Upper lobe of left lung (tissue), 6 donors: Measurements from ENCODE around the gene SUGT1. TPM values are rescaled to one million over a fixed set of nuclear protein-coding genes. Genes with fewer than 3 reads are reported as not detected.

Experiments
- ATAC-seq, 2 donors: fragments of 200-7000 bp; cut with Tn5 transposase; one replicate each; pipeline ENCODE4 v1.9.1; 2022; ENCODE audit warnings: mild to moderate bottlenecking in 2 of 2, moderate library complexity in 2 of 2; ENCODE audit not compliant: low FRiP score in 2 of 2
- DNase-seq, 2 donors: peaks; one replicate each; pipeline ENCODE4 v3.0.0-alpha.2; 2019 to 2020
- H3K27ac ChIP-seq, 4 donors: fragments of 200-600 bp; sonication (generic); one replicate each; pipeline ENCODE4 v1.5.1; 2016 to 2019
- H3K27me3 ChIP-seq, 4 donors: fragments of 200-600 bp; sonication (generic); one replicate each; pipeline ENCODE4 v1.5.1; 2017 to 2019
- H3K36me3 ChIP-seq, 4 donors: fragments of 200-600 bp; sonication (generic); one replicate each; pipeline ENCODE4 v1.5.1; 2016 to 2019
- H3K4me1 ChIP-seq, 4 donors: fragments of 200-600 bp; sonication (generic); one replicate each; pipeline ENCODE4 v1.5.1; 2018 to 2019
- H3K4me3 ChIP-seq, 4 donors: fragments of 200-600 bp; sonication (generic); one replicate each; pipeline ENCODE4 v1.5.1; 2017 to 2019; ENCODE audit warnings: mild to moderate bottlenecking in 2 of 4, moderate library complexity in 1 of 4
- H3K9me3 ChIP-seq, 4 donors: fragments of 200-600 bp; sonication (generic); one replicate each; pipeline ENCODE4 v1.5.1; 2018 to 2019
- CTCF ChIP-seq, 6 experiments: fragments of 450-650 bp in 4 of 6; fragments of 200-600 bp in 2 of 6; sonication (generic) in 2 of 6; IDR thresholded peaks; one replicate each; pipeline ENCODE4 v1.5.1; 2016 to 2019; ENCODE audit warnings: antibody characterized with exemption in 6 of 6
- EP300 ChIP-seq, 4 donors: sonication (generic); formaldehyde crosslinking; IDR thresholded peaks; one replicate each; pipeline ENCODE4 v1.5.1; 2017; ENCODE audit warnings: antibody characterized with exemption in 4 of 4, control low read depth in 2 of 4
- POLR2A ChIP-seq, 4 donors: fragments of 450-650 bp; IDR thresholded peaks; one replicate each; pipeline ENCODE4 v1.5.1; 2016 to 2017; ENCODE audit warnings: antibody characterized with exemption in 4 of 4, mild to moderate bottlenecking in 2 of 4
- POLR2AphosphoS5 ChIP-seq, 2 donors: sonication (generic); formaldehyde crosslinking; IDR thresholded peaks; one replicate each; pipeline ENCODE4 v1.5.1; 2017; ENCODE audit warnings: antibody characterized with exemption in 2 of 2
- whole genome bisulfite sequencing, 2 donors: methylation state at CpG; one replicate each; pipeline ENCODE4 v1.1.5; 2017 to 2018; 5-methylcytosine and 5-hydroxymethylcytosine counted together
- total RNA-seq, 6 donors: library from RNA; depleted of rRNA in 4 of 6; stranded (reverse); fragments of >200 nt in 4 of 6; gene quantifications; one replicate each; pipeline versions ENCODE4 v1.1.0 to v1.2.1, GENCODE V29; 2016 to 2021
- donor health status: DM: no; HTN: no; CAD: no; lungs with moderate emphysema.
- donor health status: DM: no; HTN: yes; CAD: no; lungs with severe emphysema.

The SUGT1 gene
- total RNA-seq, 6 donors from 2014 or later: 19.9 to 43.7 (median 28.0) TPM

DNA sequence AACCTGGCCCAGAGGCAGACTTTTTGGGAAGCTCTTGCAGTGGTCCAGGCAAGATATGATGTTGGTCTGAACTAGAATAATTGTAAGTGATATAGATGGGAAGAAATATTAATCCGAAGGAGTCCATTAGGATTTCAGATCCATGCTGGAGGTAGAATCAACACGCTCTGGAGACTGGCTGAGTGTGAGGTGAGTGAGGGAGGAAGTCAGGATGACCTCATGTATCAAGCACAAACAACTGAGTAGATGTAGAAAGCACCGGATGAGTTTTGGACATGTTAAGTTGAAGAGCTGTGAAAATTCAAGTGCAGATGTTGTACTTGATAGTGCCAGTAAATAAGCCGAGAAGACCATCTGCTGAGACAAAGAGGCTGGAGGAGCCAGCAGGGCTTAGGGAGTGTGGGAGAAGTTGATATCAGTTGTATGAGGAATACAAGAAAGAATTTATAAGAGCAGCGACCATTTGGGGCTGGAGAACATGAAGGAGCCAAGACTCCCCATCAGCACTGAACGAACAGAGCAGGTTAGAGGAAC, 92.3 kb downstream of the SUGT1 start:
- TF ChIP-seq EP300 (IDR thresholded peaks at IDR 0.05): no peak
- Histone ChIP-seq H3K36me3 (no peaks in the 10 kb centered on the region), H3K9me3 (no peaks in the 10 kb centered on the region), H3K27ac (no peak overlapping the region), H3K27me3 (peaks cover 0 to 3% (median under 1%) of the 10 kb centered on the region in 4 donors), H3K4me3 (no peak overlapping the region), H3K4me1 (no peaks in the 10 kb centered on the region)
- DNase-seq: no peak
- 61 to 64% methylated on average over 6 of the region's 6 CpGs for WGBS, 2 donors
- ATAC-seq: no peak

DNA sequence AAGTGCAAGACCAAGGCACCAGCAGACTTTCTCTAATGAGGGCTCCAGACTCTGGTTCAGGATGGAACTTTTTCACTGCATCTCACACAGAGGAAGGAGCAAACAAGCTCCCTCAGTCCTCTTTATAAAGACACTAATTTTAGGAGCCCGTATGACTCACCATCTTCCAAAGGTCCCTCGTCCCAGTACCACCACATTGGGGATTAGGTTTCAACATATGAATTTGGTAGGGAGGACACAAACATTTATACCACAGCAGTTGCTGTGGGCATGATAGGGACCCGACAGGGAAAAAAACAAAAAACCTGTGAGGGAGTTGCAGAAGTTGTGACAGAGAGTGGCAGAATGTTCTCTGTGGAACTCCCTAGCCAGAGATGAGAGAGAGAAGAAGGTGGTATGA, 93.5 kb downstream of the SUGT1 start:
- H3K4me1 ChIP-seq: no peaks in the 10 kb centered on the region
- no peaks in the 10 kb centered on the region for H3K27me3 ChIP-seq
- no peak overlapping the region for H3K4me3 ChIP-seq
- H3K27ac ChIP-seq: no peak overlapping the region
- ATAC-seq (no peak), DNase-seq (no peak)
- no peaks in the 10 kb centered on the region for H3K9me3 ChIP-seq
- H3K36me3 ChIP-seq: no peaks in the 10 kb centered on the region
- TF ChIP-seq CTCF (IDR thresholded peaks at IDR 0.05) (no peak), POLR2A (IDR thresholded peaks at IDR 0.05) (no peak), EP300 (IDR thresholded peaks at IDR 0.05) (no peak), POLR2AphosphoS5 (IDR thresholded peaks at IDR 0.05) (no peak)
- 73 to 77% methylated on average over 3 of the region's 3 CpGs for WGBS, 2 donors

- no peaks in the 10 kb centered on the region for H3K9me3 ChIP-seq
- 52 to 60% methylated on average over 5 of the region's 5 CpGs for WGBS, 2 donors
Observed at GRCh38 chr13:52749419-52749818, 96.8 kb downstream of the SUGT1 start.

More at GRCh38 chr13:52749419-52749818, 96.8 kb downstream of the SUGT1 start:
- no peak for DNase-seq
- no peaks in the 10 kb centered on the region for H3K4me1 ChIP-seq
- H3K36me3 ChIP-seq: no peaks in the 10 kb centered on the region
- ATAC-seq: no peak
- H3K27me3 ChIP-seq: no peaks in the 10 kb centered on the region
- no peak overlapping the region for H3K27ac ChIP-seq
- no peak overlapping the region for H3K4me3 ChIP-seq
- TF ChIP-seq POLR2A (IDR thresholded peaks at IDR 0.05): no peak
- no peak for TF ChIP-seq CTCF (IDR thresholded peaks at IDR 0.05)
- no peak for TF ChIP-seq POLR2AphosphoS5 (IDR thresholded peaks at IDR 0.05)
- TF ChIP-seq EP300 (IDR thresholded peaks at IDR 0.05): no peak

Other genes with a start within 250 kb of the SUGT1 start
- 10 to 100 TPM in 5 of 6 donors, 1 to 10 TPM in 1; 5.5 to 19.8 (median 12.1) TPM for gene THSD1, start 246.7 kb upstream of the SUGT1 start, total RNA-seq
- 10 to 100 TPM; 32.1 to 78.6 (median 37.7) TPM for gene VPS36, start 202.2 kb upstream of the SUGT1 start, total RNA-seq
- gene CKAP2, start 197.4 kb upstream of the SUGT1 start, total RNA-seq: 10 to 100 TPM in 1 of 6 donors, 1 to 10 TPM in 5; 4.2 to 18.2 (median 8.8) TPM
- 1 to 10 TPM; 2.7 to 7.3 (median 4.9) TPM for gene HNRNPA1L2, start 10.4 kb upstream of the SUGT1 start, total RNA-seq
- under 1 TPM in 2 of 6 donors, not detected in 4; 0.24 to 0.46 TPM for gene CNMD, start 87.0 kb downstream of the SUGT1 start, total RNA-seq
- not detected for gene PCDH8, start 195.8 kb downstream of the SUGT1 start, total RNA-seq